ENCODE data around the gene POLE3.

POLE3 gene

GRCh38 chr9:113373256-113373655 lies 37.2 kb downstream of the POLE3 start:
- DNase-seq = no peak
- H3K4me3 ChIP-seq (ENCODE audit: low read length) = no peak overlapping the region

GRCh38 chr9:113372059-113372458 lies 38.4 kb downstream of the POLE3 start:
- H3K27me3 ChIP-seq (ENCODE audit: insufficient read depth, low read length, poor library complexity) = no peaks in the 10 kb centered on the region
- no CpG with 5 or more reads among the region's 5 CpGs for WGBS (ENCODE audit: extremely low coverage, insufficient coverage, low lambda C conversion rate)

More at GRCh38 chr9:113373256-113373655, 37.2 kb downstream of the POLE3 start:
- Histone ChIP-seq H3K23ac (ENCODE audit: low read length) (no peak overlapping the region), H3K36me3 (ENCODE audit: control insufficient read depth, insufficient read depth, low read length) (no peaks in the 10 kb centered on the region), H2AK5ac (ENCODE audit: low read length) (no peak overlapping the region), H3K79me1 (ENCODE audit: low read length) (peaks cover 2% of the 10 kb centered on the region), H3K27ac (ENCODE audit: low read depth, low read length) (no peak overlapping the region), H4K8ac (ENCODE audit: low read depth, low read length) (no peak overlapping the region), H3K56ac (ENCODE audit: low read length) (no peak overlapping the region), H3K9ac (ENCODE audit: low read length) (no peak overlapping the region), H3K4ac (ENCODE audit: low read depth, low read length) (no peak overlapping the region), H2BK5ac (ENCODE audit: low read length) (no peak overlapping the region), H3K4me2 (ENCODE audit: low read length) (no peak overlapping the region), H2BK120ac (ENCODE audit: low read depth, low read length) (no peak overlapping the region), H4K5ac (ENCODE audit: low read length) (no peak overlapping the region), H3K4me1 (ENCODE audit: control insufficient read depth, low read depth, low read length) (no peaks in the 10 kb centered on the region), H3K18ac (ENCODE audit: low read length) (no peak overlapping the region), H3K79me2 (ENCODE audit: control insufficient read depth, insufficient read depth, low read length) (peaks cover 2% of the 10 kb centered on the region), H3K27me3 (ENCODE audit: insufficient read depth, low read length, poor library complexity) (no peaks in the 10 kb centered on the region), H2BK15ac (replicated peaks; ENCODE audit: low read depth) (no peak overlapping the region)
- no CpG with 5 or more reads among the region's 3 CpGs for WGBS (ENCODE audit: extremely low coverage, insufficient coverage, low lambda C conversion rate)

GRCh38 chr9:113370806-113371325 lies 39.6 kb downstream of the POLE3 start:
- Histone ChIP-seq H2BK15ac (replicated peaks; ENCODE audit: low read depth) (no peak overlapping the region), H3K4ac (ENCODE audit: low read depth, low read length) (no peak overlapping the region), H3K9ac (ENCODE audit: low read length) (no peak overlapping the region), H3K56ac (ENCODE audit: low read length) (no peak overlapping the region), H2AK5ac (ENCODE audit: low read length) (no peak overlapping the region), H3K4me2 (ENCODE audit: low read length) (no peak overlapping the region), H3K79me2 (ENCODE audit: control insufficient read depth, insufficient read depth, low read length) (peaks cover 2% of the 10 kb centered on the region), H2BK120ac (ENCODE audit: low read depth, low read length) (no peak overlapping the region), H3K27ac (ENCODE audit: low read depth, low read length) (no peak overlapping the region), H2BK5ac (ENCODE audit: low read length) (no peak overlapping the region), H3K23ac (ENCODE audit: low read length) (no peak overlapping the region), H3K4me3 (ENCODE audit: low read length) (no peak overlapping the region), H4K5ac (ENCODE audit: low read length) (no peak overlapping the region), H3K36me3 (ENCODE audit: control insufficient read depth, insufficient read depth, low read length) (no peaks in the 10 kb centered on the region), H3K79me1 (ENCODE audit: low read length) (peaks cover 2% of the 10 kb centered on the region), H3K18ac (ENCODE audit: low read length) (no peak overlapping the region), H3K27me3 (ENCODE audit: insufficient read depth, low read length, poor library complexity) (no peaks in the 10 kb centered on the region), H3K4me1 (ENCODE audit: control insufficient read depth, low read depth, low read length) (no peaks in the 10 kb centered on the region), H4K8ac (ENCODE audit: low read depth, low read length) (no peak overlapping the region)
- DNase-seq = no peak
- no CpG with 5 or more reads among the region's 8 CpGs for WGBS (ENCODE audit: extremely low coverage, insufficient coverage, low lambda C conversion rate)

More at GRCh38 chr9:113372059-113372458, 38.4 kb downstream of the POLE3 start:
- Histone ChIP-seq H3K9ac (ENCODE audit: low read length) (no peak overlapping the region), H3K79me2 (ENCODE audit: control insufficient read depth, insufficient read depth, low read length) (peaks cover 2% of the 10 kb centered on the region), H2AK5ac (ENCODE audit: low read length) (no peak overlapping the region), H4K5ac (ENCODE audit: low read length) (no peak overlapping the region), H2BK120ac (ENCODE audit: low read depth, low read length) (no peak overlapping the region), H3K27ac (ENCODE audit: low read depth, low read length) (no peak overlapping the region), H3K4me3 (ENCODE audit: low read length) (no peak overlapping the region), H2BK5ac (ENCODE audit: low read length) (no peak overlapping the region), H3K4me2 (ENCODE audit: low read length) (no peak overlapping the region), H4K8ac (ENCODE audit: low read depth, low read length) (no peak overlapping the region), H3K18ac (ENCODE audit: low read length) (no peak overlapping the region), H3K36me3 (ENCODE audit: control insufficient read depth, insufficient read depth, low read length) (no peaks in the 10 kb centered on the region), H3K79me1 (ENCODE audit: low read length) (peaks cover 2% of the 10 kb centered on the region), H3K56ac (ENCODE audit: low read length) (no peak overlapping the region), H2BK15ac (replicated peaks; ENCODE audit: low read depth) (no peak overlapping the region), H3K4me1 (ENCODE audit: control insufficient read depth, low read depth, low read length) (no peaks in the 10 kb centered on the region), H3K23ac (ENCODE audit: low read length) (no peak overlapping the region), H3K4ac (ENCODE audit: low read depth, low read length) (no peak overlapping the region)
- DNase-seq = no peak

GRCh38 chr9:113369855-113370140 lies 40.7 kb downstream of the POLE3 start:
- no peak overlapping the region for H4K8ac ChIP-seq (ENCODE audit: low read depth, low read length)
- H3K27me3 ChIP-seq (ENCODE audit: insufficient read depth, low read length, poor library complexity) = no peaks in the 10 kb centered on the region
- no peak overlapping the region for H3K27ac ChIP-seq (ENCODE audit: low read depth, low read length)
- no peak overlapping the region for H2AK5ac ChIP-seq (ENCODE audit: low read length)
- no peak for DNase-seq
- H2BK5ac ChIP-seq (ENCODE audit: low read length) = no peak overlapping the region
- H3K79me2 ChIP-seq (ENCODE audit: control insufficient read depth, insufficient read depth, low read length) = no peaks in the 10 kb centered on the region
- no peak overlapping the region for H3K18ac ChIP-seq (ENCODE audit: low read length)
- H3K4me2 ChIP-seq (ENCODE audit: low read length) = no peak overlapping the region
- no peaks in the 10 kb centered on the region for H3K4me1 ChIP-seq (ENCODE audit: control insufficient read depth, low read depth, low read length)
- no peak overlapping the region for H2BK15ac ChIP-seq (replicated peaks; ENCODE audit: low read depth)
- H4K5ac ChIP-seq (ENCODE audit: low read length) = no peak overlapping the region
- no peak overlapping the region for H2BK120ac ChIP-seq (ENCODE audit: low read depth, low read length)
- no peak overlapping the region for H3K23ac ChIP-seq (ENCODE audit: low read length)
- H3K4ac ChIP-seq (ENCODE audit: low read depth, low read length) = no peak overlapping the region
- H3K9ac ChIP-seq (ENCODE audit: low read length) = no peak overlapping the region
- no CpG with 5 or more reads among the region's 11 CpGs for WGBS (ENCODE audit: extremely low coverage, insufficient coverage, low lambda C conversion rate)
- H3K4me3 ChIP-seq (ENCODE audit: low read length) = no peak overlapping the region
- H3K36me3 ChIP-seq (ENCODE audit: control insufficient read depth, insufficient read depth, low read length) = no peaks in the 10 kb centered on the region
- no peaks in the 10 kb centered on the region for H3K79me1 ChIP-seq (ENCODE audit: low read length)
- H3K56ac ChIP-seq (ENCODE audit: low read length) = no peak overlapping the region

GRCh38 chr9:113368982-113369854 lies 41.3 kb downstream of the POLE3 start:
- no peaks in the 10 kb centered on the region for H3K79me2 ChIP-seq (ENCODE audit: control insufficient read depth, insufficient read depth, low read length)
- no peak overlapping the region for H2BK15ac ChIP-seq (replicated peaks; ENCODE audit: low read depth)
- H3K18ac ChIP-seq (ENCODE audit: low read length) = no peak overlapping the region
- no peak overlapping the region for H4K8ac ChIP-seq (ENCODE audit: low read depth, low read length)
- no peaks in the 10 kb centered on the region for H3K36me3 ChIP-seq (ENCODE audit: control insufficient read depth, insufficient read depth, low read length)
- H3K56ac ChIP-seq (ENCODE audit: low read length) = no peak overlapping the region
- no peak overlapping the region for H2BK120ac ChIP-seq (ENCODE audit: low read depth, low read length)
- H3K9ac ChIP-seq (ENCODE audit: low read length) = no peak overlapping the region
- no peak overlapping the region for H2AK5ac ChIP-seq (ENCODE audit: low read length)
- no peak overlapping the region for H4K5ac ChIP-seq (ENCODE audit: low read length)
- H3K4me1 ChIP-seq (ENCODE audit: control insufficient read depth, low read depth, low read length) = no peaks in the 10 kb centered on the region
- no peaks in the 10 kb centered on the region for H3K79me1 ChIP-seq (ENCODE audit: low read length)
- H2BK5ac ChIP-seq (ENCODE audit: low read length) = no peak overlapping the region
- no peak overlapping the region for H3K27ac ChIP-seq (ENCODE audit: low read depth, low read length)
- H3K4me3 ChIP-seq (ENCODE audit: low read length) = no peak overlapping the region
- no peak overlapping the region for H3K4ac ChIP-seq (ENCODE audit: low read depth, low read length)
- no CpG with 5 or more reads among the region's 13 CpGs for WGBS (ENCODE audit: extremely low coverage, insufficient coverage, low lambda C conversion rate)
- no peak overlapping the region for H3K23ac ChIP-seq (ENCODE audit: low read length)
- no peak overlapping the region for H3K4me2 ChIP-seq (ENCODE audit: low read length)
- no peak for DNase-seq
- H3K27me3 ChIP-seq (ENCODE audit: insufficient read depth, low read length, poor library complexity) = no peaks in the 10 kb centered on the region
